H1 (cell line): ENCODE measurements around the gene SH3PXD2A. TPM values are rescaled to one million over a fixed set of nuclear protein-coding genes. Genes with fewer than 3 reads are reported as not detected.

Experiments used
- CTCF ChIA-PET: fragments of 300-600 bp; sonication (Branson Sonifier 250); formaldehyde crosslinking; loops from one replicate; lab custom pipeline; 2021; ENCODE audit not compliant: partially characterized antibody; lab: Charles Lee
- POLR2A ChIA-PET: fragments of 300-600 bp; sonication (Branson Sonifier 250); formaldehyde crosslinking; loops from one replicate; lab custom pipeline; 2021; ENCODE audit warnings: inconsistent platforms; ENCODE audit not compliant: partially characterized antibody; lab: Charles Lee
- DNase-seq, 2 experiments: peaks; one replicate each; pipeline versions ENCODE4 v3.0.0 to v3.0.0-alpha.2; 2010 to 2022; ENCODE audit warnings: low spot score in 2 of 2, low read depth in 1 of 2, mixed read lengths in 1 of 2
- FAIRE-seq: peaks from 2 replicates; lab custom pipeline; 2011; peaks lifted over from hg19 to GRCh38; lab: Jason Lieb, UNC
- H2AFZ ChIP-seq: 2 replicates; pipeline ENCODE4 v1.8.1; 2012; ENCODE audit warnings: low read length, inconsistent platforms
- H2AK5ac ChIP-seq: 2 replicates; pipeline ENCODE4 v1.6.1; 2013; ENCODE audit warnings: low read depth, low read length
- H2BK120ac ChIP-seq: replicated peaks from 2 replicates; pipeline ENCODE3; 2013; ENCODE audit warnings: low read depth, low read length, inconsistent platforms
- H2BK12ac ChIP-seq: 2 replicates; pipeline ENCODE4 v1.6.1; 2013; ENCODE audit warnings: low read depth, low read length
- H2BK15ac ChIP-seq: 2 replicates; pipeline ENCODE4 v1.6.1; 2013; ENCODE audit warnings: low read length
- H2BK20ac ChIP-seq: 2 replicates; pipeline ENCODE4 v1.6.1; 2013; ENCODE audit warnings: low read length
- H2BK5ac ChIP-seq: 2 replicates; pipeline ENCODE4 v1.6.1; 2013; ENCODE audit warnings: low read depth, low read length
- H3K14ac ChIP-seq: 2 replicates; pipeline ENCODE4 v1.6.1; 2013; ENCODE audit warnings: inconsistent platforms; ENCODE audit not compliant: insufficient read length
- H3K18ac ChIP-seq: 2 replicates; pipeline ENCODE4 v1.6.1; 2013; ENCODE audit warnings: low read length; ENCODE audit errors: extremely low read depth
- H3K23ac ChIP-seq: 2 replicates; pipeline ENCODE4 v1.6.1; 2013; ENCODE audit warnings: inconsistent platforms; ENCODE audit not compliant: insufficient read length
- H3K23me2 ChIP-seq: 2 replicates; pipeline ENCODE4 v1.6.1; 2013; ENCODE audit warnings: low read depth, low read length
- H3K27ac ChIP-seq: 2 replicates; pipeline ENCODE4 v1.6.1; 2011; ENCODE audit warnings: low read depth, low read length, inconsistent platforms
- H3K27me3 ChIP-seq, 4 experiments: replicated peaks in 1 of 4; 1 replicate in 1 of 4; 2 replicates in 3 of 4; pipeline versions ENCODE4 v1.6.1 to v1.8.1; 2011 to 2013; ENCODE audit warnings: low read length in 3 of 4, mild to moderate bottlenecking in 3 of 4, inconsistent platforms in 2 of 4, mixed read lengths in 2 of 4, moderate library complexity in 1 of 4; ENCODE audit not compliant: control insufficient read depth in 3 of 4, insufficient read depth in 3 of 4; ENCODE audit errors: extremely low read depth in 1 of 4
- H3K36me3 ChIP-seq, 4 experiments: 2 replicates each; pipeline versions ENCODE4 v1.6.1 to v1.8.1; 2011 to 2013; ENCODE audit warnings: mild to moderate bottlenecking in 4 of 4, low read length in 3 of 4, moderate library complexity in 2 of 4, control low read depth in 1 of 4, inconsistent platforms in 1 of 4; ENCODE audit not compliant: insufficient read depth in 4 of 4, control insufficient read depth in 2 of 4
- H3K4ac ChIP-seq: replicated peaks from 2 replicates; pipeline ENCODE3; 2013; ENCODE audit warnings: low read length, low read depth, mixed read lengths, inconsistent platforms; ENCODE audit not compliant: insufficient read length
- H3K4me1 ChIP-seq, 4 experiments: replicated peaks in 1 of 4; 1 replicate in 1 of 4; 2 replicates in 3 of 4; pipeline versions ENCODE4 v1.6.1 to v1.8.1; 2011 to 2013; ENCODE audit warnings: low read length in 3 of 4, inconsistent platforms in 2 of 4, mixed read lengths in 1 of 4; ENCODE audit not compliant: insufficient read depth in 4 of 4, control insufficient read depth in 3 of 4
- H3K4me2 ChIP-seq, 2 experiments: 2 replicates each; pipeline versions ENCODE4 v1.6.1 to v1.8.1; 2011 to 2013; ENCODE audit warnings: low read depth in 2 of 2, low read length in 2 of 2, control low read depth in 1 of 2, inconsistent platforms in 1 of 2, mild to moderate bottlenecking in 1 of 2; ENCODE audit not compliant: insufficient read depth in 1 of 2
- H3K4me3 ChIP-seq, 4 experiments: fragments of 200-600, 300-600 bp in 1 of 4; sonication (generic), shearing (Covaris generic), sonication (Bioruptor Twin) in 1 of 4; 2 replicates each; pipeline versions ENCODE4 v1.5.1 to v1.8.1; 2011 to 2016; ENCODE audit warnings: low read length in 4 of 4, low read depth in 3 of 4, control low read depth in 2 of 4, inconsistent platforms in 2 of 4, mild to moderate bottlenecking in 2 of 4, mixed read lengths in 1 of 4, moderate library complexity in 1 of 4; ENCODE audit not compliant: insufficient read depth in 2 of 4; ENCODE audit errors: extremely low read depth in 1 of 4
- H3K56ac ChIP-seq: replicated peaks from 2 replicates; pipeline ENCODE3; 2013; ENCODE audit warnings: low read depth, mild to moderate bottlenecking, mixed read lengths, low read length, inconsistent platforms; ENCODE audit not compliant: insufficient read length
- H3K79me1 ChIP-seq: 2 replicates; pipeline ENCODE4 v1.6.1; 2013; ENCODE audit warnings: low read depth, low read length, control low read depth
- H3K79me2 ChIP-seq, 2 experiments: 2 replicates each; pipeline versions ENCODE4 v1.6.1 to v1.8.1; 2012 to 2013; ENCODE audit warnings: low read length in 2 of 2, mild to moderate bottlenecking in 2 of 2, inconsistent platforms in 1 of 2; ENCODE audit not compliant: insufficient read depth in 2 of 2, control insufficient read depth in 1 of 2
- H3K9ac ChIP-seq, 4 experiments: replicated peaks in 1 of 4; 1 replicate in 1 of 4; 2 replicates in 3 of 4; pipeline versions ENCODE4 v1.6.1 to v1.8.1; 2011 to 2013; ENCODE audit warnings: low read depth in 3 of 4, low read length in 3 of 4, control low read depth in 2 of 4, mild to moderate bottlenecking in 2 of 4, moderate library complexity in 2 of 4, inconsistent platforms in 1 of 4; ENCODE audit errors: extremely low read depth in 1 of 4
- H3K9me3 ChIP-seq, 2 experiments: 2 replicates each; pipeline versions ENCODE4 v1.6.1 to v1.8.1; 2012 to 2013; ENCODE audit warnings: mild to moderate bottlenecking in 2 of 2, moderate library complexity in 2 of 2, control low read depth in 1 of 2, inconsistent platforms in 1 of 2, low read depth in 1 of 2, low read length in 1 of 2, mixed read lengths in 1 of 2; ENCODE audit not compliant: insufficient read depth in 2 of 2
- H4K20me1 ChIP-seq, 2 experiments: replicated peaks in 1 of 2; 2 replicates each; pipeline versions ENCODE3 to v1.8.1; 2011 to 2013; ENCODE audit warnings: inconsistent platforms in 2 of 2, low read length in 2 of 2, mild to moderate bottlenecking in 1 of 2; ENCODE audit not compliant: insufficient read depth in 2 of 2, control insufficient read depth in 1 of 2
- H4K5ac ChIP-seq: 2 replicates; pipeline ENCODE4 v1.6.1; 2013; ENCODE audit warnings: low read length, low read depth, mixed read lengths, inconsistent platforms; ENCODE audit not compliant: insufficient read length
- H4K8ac ChIP-seq: 2 replicates; pipeline ENCODE4 v1.8.0; 2013; ENCODE audit warnings: mild to moderate bottlenecking, moderate library complexity, low read length, inconsistent platforms; ENCODE audit not compliant: insufficient read depth; ENCODE audit errors: extremely low read depth
- H4K91ac ChIP-seq: replicated peaks from 2 replicates; pipeline ENCODE3; 2013; ENCODE audit warnings: low read length, mixed read lengths, inconsistent platforms; ENCODE audit not compliant: insufficient read length
- ATF2 ChIP-seq: IDR thresholded peaks from 2 replicates; pipeline ENCODE4 v1.6.1; 2012; ENCODE audit warnings: low read length, inconsistent platforms
- CHD1 ChIP-seq: IDR thresholded peaks from 2 replicates; pipeline ENCODE4 v1.6.1; 2012; ENCODE audit warnings: low read depth, low read length, improper control_type of control experiment
- CTBP2 ChIP-seq: IDR thresholded peaks from 2 replicates; pipeline ENCODE4 v1.7.0; 2011; ENCODE audit warnings: borderline replicate concordance, mild to moderate bottlenecking, moderate library complexity, mixed read lengths, low read length; ENCODE audit not compliant: insufficient read depth, insufficient read length
- JUN ChIP-seq: IDR thresholded peaks from 2 replicates; pipeline ENCODE4 v1.6.1; 2011; ENCODE audit warnings: low read depth, mild to moderate bottlenecking, improper control_type of control experiment, low read length
- KDM5A ChIP-seq: fragments of 200-600 bp; IDR thresholded peaks from 2 replicates; pipeline ENCODE4 v1.7.1; 2012; ENCODE audit warnings: mild to moderate bottlenecking, low read length, inconsistent platforms, mixed read lengths
- POLR2A ChIP-seq, 2 experiments: IDR thresholded peaks; 1 replicate in 1 of 2; 2 replicates in 1 of 2; pipeline ENCODE4 v1.6.1; 2011; ENCODE audit warnings: low read depth in 2 of 2, low read length in 2 of 2, mild to moderate bottlenecking in 2 of 2; ENCODE audit errors: control extremely low read depth in 1 of 2
- POU5F1 ChIP-seq: IDR thresholded peaks from 2 replicates; pipeline ENCODE4 v1.6.1; 2011; ENCODE audit warnings: low read depth, mild to moderate bottlenecking, low read length, moderate library complexity
- SIN3A ChIP-seq, 2 experiments: IDR thresholded peaks in 1 of 2; conservative IDR thresholded peaks in 1 of 2; 2 replicates each; pipeline ENCODE4 v1.6.1; 2011 to 2012; ENCODE audit warnings: low read length in 2 of 2, improper control_type of control experiment in 1 of 2, low read depth in 1 of 2, mild to moderate bottlenecking in 1 of 2
- SP1 ChIP-seq: IDR thresholded peaks from 2 replicates; pipeline ENCODE4 v1.6.1; 2011; ENCODE audit warnings: low read depth, low read length
- SP4 ChIP-seq: IDR thresholded peaks from 2 replicates; pipeline ENCODE4 v1.6.1; 2012; ENCODE audit warnings: low read length, inconsistent platforms
- TAF1 ChIP-seq: IDR thresholded peaks from 2 replicates; pipeline ENCODE4 v1.6.1; 2011; ENCODE audit warnings: mild to moderate bottlenecking, low read depth, low read length
- WGBS, 2 experiments: shearing (Covaris generic) in 1 of 2; methylation state at CpG; one replicate each; pipeline versions ENCODE4 v1.1.6 to v1.1.7; 2013 to 2015; ENCODE audit warnings: low lambda C conversion rate in 2 of 2, mixed read lengths in 2 of 2, inconsistent platforms in 1 of 2, low coverage in 1 of 2, missing lambda C conversion rate in 1 of 2; ENCODE audit not compliant: insufficient replicate concordance in 2 of 2, insufficient coverage in 1 of 2, insufficient read length in 1 of 2; ENCODE audit errors: extremely low coverage in 1 of 2, missing lambda C conversion rate in 1 of 2; 5-methylcytosine and 5-hydroxymethylcytosine counted together
- polyA plus RNA-seq, 7 experiments: library from polyadenylated mRNA; depleted of rRNA in 3 of 7; stranded (reverse) in 5 of 7; unstranded in 2 of 7; fragments of >200 nt in 5 of 7; fragments of 200-250 nt in 2 of 7; gene quantifications; 1 replicate in 5 of 7; 2 replicates in 1 of 7; 4 replicates in 1 of 7; pipeline versions ENCODE4 v1.2.1 to v1.2.3, GENCODE V29; 2011 to 2013; ENCODE audit warnings: missing spikeins in 2 of 7, mixed read lengths in 2 of 7
- total RNA-seq: library from RNA; stranded (reverse); fragmentation: NEBNext Ultra II Directional; extraction: Animal tissue kit (Norgen Biotek cat#: 25700); gene quantifications from 2 replicates; pipeline ENCODE4 v1.2.1, GENCODE V29; 2021

Gene SH3PXD2A
- total and polyA plus RNA-seq, 2 of the 8 experiments (the other 6 are each of a cell fraction or from before 2014, with no cell fraction given): 5.4 to 16.3 TPM

GRCh38 chr10:103837370-103838069 lies 17.9 kb downstream of the SH3PXD2A start:
- Histone ChIP-seq H3K36me3 (no peaks in the 10 kb centered on the region), H3K23ac (no peak overlapping the region), H2BK5ac (peak overlapping the region; percentile 50; the same call in 1 of the 2 replicates), H4K8ac (no peak overlapping the region), H4K5ac (no peak overlapping the region), H3K18ac (peak overlapping the region; percentile 41; the same call in 1 of the 2 replicates), H3K4ac (peak overlapping the region; percentile 39), H3K4me1 (peaks cover 23 to 40% (median 34%) of the 10 kb centered on the region in 4 experiments), H4K20me1 (no peaks in the 10 kb centered on the region), H3K27ac (no peak overlapping the region), H3K9me3 (0 out of 4 replicates have a peak, but pooled peaks cover 0 to 5% of the 10 kb centered on the region in 2 experiments), H2BK12ac (peak overlapping the region; percentile 78), H2AFZ (no peak overlapping the region), H2AK5ac (no peak overlapping the region), H3K27me3 (no peaks in the 10 kb centered on the region), H3K4me2 (no peak overlapping the region), H3K9ac (no peak overlapping the region; a peak in 1 of 7 replicates), H2BK15ac (peak overlapping the region; percentile 66), H2BK120ac (no peak overlapping the region), H3K14ac (no peak overlapping the region), H3K4me3 (no peak overlapping the region), H4K91ac (peak overlapping the region; percentile 42), H3K79me1 (no peaks in the 10 kb centered on the region), H2BK20ac (0 out of 2 replicates have a peak overlapping the region, but pooled peaks have one; percentile 29), H3K56ac (no peak overlapping the region), H3K79me2 (no peaks in the 10 kb centered on the region), H3K23me2 (peaks cover 5% of the 10 kb centered on the region; the same call in 1 of the 2 replicates)
- ChIA-PET CTCF (interaction anchor here (0.5 to 3.5 kb wide), 19 partner anchors 10 to 127 kb away, joined by 3 to 14 read pairs (median 3); partner anchors contain the start of gene SH3PXD2A), POLR2A (interaction anchor here (1.3 to 3.2 kb wide), 4 partner anchors 11 to 17 kb away, joined by 3 to 8 read pairs (median 4); partner anchors contain the start of gene SH3PXD2A)
- DNase-seq (no peak), FAIRE-seq (no peak)
- WGBS, 2 experiments: 88% methylated on average over 9 of the region's 10 CpGs; no CpG with 5 or more reads in 1 of the 2 experiments
- TF ChIP-seq ATF2 (no peak), TAF1 (no peak), SP1 (no peak), SP4 (no peak), KDM5A (no peak), SIN3A (conservative IDR thresholded peaks at IDR 0.05 in 1 of 2, IDR thresholded peaks at IDR 0.05 in 1 of 2; ENCODE audit: low read depth in 1 of 2, low read length in 2 of 2) (no peak), POLR2A (IDR thresholded peaks at IDR 0.05; ENCODE audit: control extremely low read depth in 1 of 2, low read depth in 2 of 2, low read length in 2 of 2) (no peak), CTBP2 (no peak), JUN (no peak), POU5F1 (no peak), CHD1 (no peak)
